Liver (tissue), 3 donors: Measurements from ENCODE around the gene EGFR.

Experiments used
- EGR1 ChIP-seq, 2 donors: IDR thresholded peaks; 2 replicates each; pipeline ENCODE4 v1.6.1; 2016 to 2018; ENCODE audit warnings: antibody characterized with exemption in 2 of 2, low read depth in 2 of 2
- GABPA ChIP-seq, 2 donors: IDR thresholded peaks in 1 of 2; conservative IDR thresholded peaks in 1 of 2; 2 replicates each; pipeline ENCODE4 v1.6.1; 2016; ENCODE audit warnings: antibody characterized with exemption in 2 of 2, mild to moderate bottlenecking in 1 of 2, moderate library complexity in 1 of 2
- JUND ChIP-seq, 2 donors: IDR thresholded peaks; 2 replicates each; pipeline ENCODE4 v1.6.1; 2016; ENCODE audit warnings: antibody characterized with exemption in 2 of 2
- RAD21 ChIP-seq, 2 donors: IDR thresholded peaks; 2 replicates each; pipeline ENCODE4 v1.6.1; 2016; ENCODE audit warnings: antibody characterized with exemption in 2 of 2, mild to moderate bottlenecking in 2 of 2
- RXRA ChIP-seq, 2 donors: IDR thresholded peaks; 2 replicates each; pipeline ENCODE4 v1.6.1; 2017 to 2018; ENCODE audit warnings: antibody characterized with exemption in 2 of 2, mild to moderate bottlenecking in 1 of 2
- SP1 ChIP-seq: IDR thresholded peaks from 2 replicates; pipeline ENCODE4 v1.6.1; 2018; ENCODE audit warnings: antibody characterized with exemption, mild to moderate bottlenecking
- TAF1 ChIP-seq: conservative IDR thresholded peaks from 2 replicates; pipeline ENCODE4 v1.6.1; 2016; ENCODE audit warnings: antibody characterized with exemption, mild to moderate bottlenecking
- YY1 ChIP-seq: IDR thresholded peaks from 2 replicates; pipeline ENCODE4 v1.6.1; 2016; ENCODE audit warnings: antibody characterized with exemption, mild to moderate bottlenecking
- TF ChIP-seq, protein P1 (sequence below): IDR thresholded peaks from 2 replicates; pipeline ENCODE4 v1.6.1; 2016; ENCODE audit warnings: antibody characterized with exemption
- TF ChIP-seq, protein P2 (sequence below): fragments of 150-350 bp; IDR thresholded peaks from 2 replicates; pipeline ENCODE4 v1.5.1; 2017; ENCODE audit warnings: improper control_type of control experiment, low read depth, low read length; ENCODE audit not compliant: missing input control
- TF ChIP-seq, protein P3 (sequence below): IDR thresholded peaks from 2 replicates; pipeline ENCODE4 v1.6.1; 2016; ENCODE audit warnings: antibody characterized with exemption, mild to moderate bottlenecking
- TF ChIP-seq, protein P4 (sequence below): IDR thresholded peaks from 2 replicates; pipeline ENCODE4 v1.6.1; 2016; ENCODE audit warnings: antibody characterized with exemption
- donor health status: healthy.
- donor health status: healthy.

DNA sequence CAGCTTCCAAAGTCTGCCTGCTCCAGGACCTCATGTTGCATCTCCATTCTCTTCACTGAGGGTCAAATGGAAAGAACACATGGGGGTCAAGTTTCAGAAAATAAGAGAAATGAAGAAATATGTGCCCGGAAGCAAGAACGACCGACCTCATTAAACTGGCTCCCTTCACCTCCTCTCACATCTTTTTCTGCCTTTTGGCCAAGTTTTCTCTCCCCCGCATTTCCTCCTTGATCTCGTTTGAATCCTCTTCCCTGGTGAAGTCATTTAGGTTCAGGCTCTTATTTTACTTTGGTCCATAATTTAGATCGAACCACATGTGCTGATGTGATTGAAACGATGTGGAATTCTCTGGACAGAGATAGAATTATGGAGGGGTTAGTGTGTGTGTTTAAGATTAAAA lies 44.2 kb downstream of the EGFR start:
- TF ChIP-seq, protein P1, sequence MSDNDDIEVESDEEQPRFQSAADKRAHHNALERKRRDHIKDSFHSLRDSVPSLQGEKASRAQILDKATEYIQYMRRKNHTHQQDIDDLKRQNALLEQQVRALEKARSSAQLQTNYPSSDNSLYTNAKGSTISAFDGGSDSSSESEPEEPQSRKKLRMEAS = no peak
- TF ChIP-seq, protein P2, sequence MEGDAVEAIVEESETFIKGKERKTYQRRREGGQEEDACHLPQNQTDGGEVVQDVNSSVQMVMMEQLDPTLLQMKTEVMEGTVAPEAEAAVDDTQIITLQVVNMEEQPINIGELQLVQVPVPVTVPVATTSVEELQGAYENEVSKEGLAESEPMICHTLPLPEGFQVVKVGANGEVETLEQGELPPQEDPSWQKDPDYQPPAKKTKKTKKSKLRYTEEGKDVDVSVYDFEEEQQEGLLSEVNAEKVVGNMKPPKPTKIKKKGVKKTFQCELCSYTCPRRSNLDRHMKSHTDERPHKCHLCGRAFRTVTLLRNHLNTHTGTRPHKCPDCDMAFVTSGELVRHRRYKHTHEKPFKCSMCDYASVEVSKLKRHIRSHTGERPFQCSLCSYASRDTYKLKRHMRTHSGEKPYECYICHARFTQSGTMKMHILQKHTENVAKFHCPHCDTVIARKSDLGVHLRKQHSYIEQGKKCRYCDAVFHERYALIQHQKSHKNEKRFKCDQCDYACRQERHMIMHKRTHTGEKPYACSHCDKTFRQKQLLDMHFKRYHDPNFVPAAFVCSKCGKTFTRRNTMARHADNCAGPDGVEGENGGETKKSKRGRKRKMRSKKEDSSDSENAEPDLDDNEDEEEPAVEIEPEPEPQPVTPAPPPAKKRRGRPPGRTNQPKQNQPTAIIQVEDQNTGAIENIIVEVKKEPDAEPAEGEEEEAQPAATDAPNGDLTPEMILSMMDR = no peak
- TF ChIP-seq YY1 = no peak
- TF ChIP-seq, protein P3, sequence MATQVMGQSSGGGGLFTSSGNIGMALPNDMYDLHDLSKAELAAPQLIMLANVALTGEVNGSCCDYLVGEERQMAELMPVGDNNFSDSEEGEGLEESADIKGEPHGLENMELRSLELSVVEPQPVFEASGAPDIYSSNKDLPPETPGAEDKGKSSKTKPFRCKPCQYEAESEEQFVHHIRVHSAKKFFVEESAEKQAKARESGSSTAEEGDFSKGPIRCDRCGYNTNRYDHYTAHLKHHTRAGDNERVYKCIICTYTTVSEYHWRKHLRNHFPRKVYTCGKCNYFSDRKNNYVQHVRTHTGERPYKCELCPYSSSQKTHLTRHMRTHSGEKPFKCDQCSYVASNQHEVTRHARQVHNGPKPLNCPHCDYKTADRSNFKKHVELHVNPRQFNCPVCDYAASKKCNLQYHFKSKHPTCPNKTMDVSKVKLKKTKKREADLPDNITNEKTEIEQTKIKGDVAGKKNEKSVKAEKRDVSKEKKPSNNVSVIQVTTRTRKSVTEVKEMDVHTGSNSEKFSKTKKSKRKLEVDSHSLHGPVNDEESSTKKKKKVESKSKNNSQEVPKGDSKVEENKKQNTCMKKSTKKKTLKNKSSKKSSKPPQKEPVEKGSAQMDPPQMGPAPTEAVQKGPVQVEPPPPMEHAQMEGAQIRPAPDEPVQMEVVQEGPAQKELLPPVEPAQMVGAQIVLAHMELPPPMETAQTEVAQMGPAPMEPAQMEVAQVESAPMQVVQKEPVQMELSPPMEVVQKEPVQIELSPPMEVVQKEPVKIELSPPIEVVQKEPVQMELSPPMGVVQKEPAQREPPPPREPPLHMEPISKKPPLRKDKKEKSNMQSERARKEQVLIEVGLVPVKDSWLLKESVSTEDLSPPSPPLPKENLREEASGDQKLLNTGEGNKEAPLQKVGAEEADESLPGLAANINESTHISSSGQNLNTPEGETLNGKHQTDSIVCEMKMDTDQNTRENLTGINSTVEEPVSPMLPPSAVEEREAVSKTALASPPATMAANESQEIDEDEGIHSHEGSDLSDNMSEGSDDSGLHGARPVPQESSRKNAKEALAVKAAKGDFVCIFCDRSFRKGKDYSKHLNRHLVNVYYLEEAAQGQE = no peak
- no peak for TF ChIP-seq RXRA (IDR thresholded peaks at IDR 0.05)
- TF ChIP-seq TAF1 = no peak
- no peak for TF ChIP-seq EGR1 (IDR thresholded peaks at IDR 0.05; ENCODE audit: low read depth in 2 of 2)
- no peak for TF ChIP-seq RAD21 (IDR thresholded peaks at IDR 0.05)
- TF ChIP-seq SP1 = no peak
- TF ChIP-seq JUND (IDR thresholded peaks at IDR 0.05) = no peak
- TF ChIP-seq, protein P4, sequence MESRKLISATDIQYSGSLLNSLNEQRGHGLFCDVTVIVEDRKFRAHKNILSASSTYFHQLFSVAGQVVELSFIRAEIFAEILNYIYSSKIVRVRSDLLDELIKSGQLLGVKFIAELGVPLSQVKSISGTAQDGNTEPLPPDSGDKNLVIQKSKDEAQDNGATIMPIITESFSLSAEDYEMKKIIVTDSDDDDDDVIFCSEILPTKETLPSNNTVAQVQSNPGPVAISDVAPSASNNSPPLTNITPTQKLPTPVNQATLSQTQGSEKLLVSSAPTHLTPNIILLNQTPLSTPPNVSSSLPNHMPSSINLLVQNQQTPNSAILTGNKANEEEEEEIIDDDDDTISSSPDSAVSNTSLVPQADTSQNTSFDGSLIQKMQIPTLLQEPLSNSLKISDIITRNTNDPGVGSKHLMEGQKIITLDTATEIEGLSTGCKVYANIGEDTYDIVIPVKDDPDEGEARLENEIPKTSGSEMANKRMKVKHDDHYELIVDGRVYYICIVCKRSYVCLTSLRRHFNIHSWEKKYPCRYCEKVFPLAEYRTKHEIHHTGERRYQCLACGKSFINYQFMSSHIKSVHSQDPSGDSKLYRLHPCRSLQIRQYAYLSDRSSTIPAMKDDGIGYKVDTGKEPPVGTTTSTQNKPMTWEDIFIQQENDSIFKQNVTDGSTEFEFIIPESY = no peak
- TF ChIP-seq GABPA (IDR thresholded peaks at IDR 0.05 in 1 of 2, conservative IDR thresholded peaks at IDR 0.05 in 1 of 2) = no peak
